CD4-positive, alpha-beta T cell treated with Interferon alpha-2 for 1 hour (primary cell): ENCODE measurements around the gene NEMP1.
"Not testable (repeated sequence)": the region's sequence is repeated elsewhere in the genome, so short reads cannot be mapped to it uniquely, and the experiment has no call there.

Source experiments
- DNase-seq, 2 donors: peaks; one replicate each; pipeline ENCODE4 v3.0.0-alpha.2; 2020 to 2022

The NEMP1 gene

GRCh38 chr12:57022324-57022723 lies 56.3 kb downstream of the NEMP1 start:
- DNase-seq: not testable (repeated sequence)

GRCh38 chr12:57019983-57020719 lies 58.4 kb downstream of the NEMP1 start:
- DNase-seq: no peak

- DNase-seq: no peak
Observed at GRCh38 chr12:57018906-57019305, 59.7 kb downstream of the NEMP1 start.

- not testable (repeated sequence) for DNase-seq
Observed at GRCh38 chr12:57018353-57018752, 60.2 kb downstream of the NEMP1 start.

- no peak for DNase-seq
Observed at GRCh38 chr12:57016348-57016747, 62.2 kb downstream of the NEMP1 start, which contains the start of gene TAC3. TAC3 (minus strand) TSS chr12:57016529; CDS start chr12:57015797, 732 bp downstream.

GRCh38 chr12:57012600-57013465 lies 65.8 kb downstream of the NEMP1 start:
- no peak for DNase-seq

- DNase-seq: peak in 1 of 2 donors; percentile 48
Observed at GRCh38 chr12:57011438-57012424, 66.9 kb downstream of the NEMP1 start.

- DNase-seq: no peak
Observed at GRCh38 chr12:57010627-57011247, 67.9 kb downstream of the NEMP1 start.

GRCh38 chr12:57009949-57010626 lies 68.5 kb downstream of the NEMP1 start:
- DNase-seq: no peak

GRCh38 chr12:57008178-57008577 lies 70.4 kb downstream of the NEMP1 start:
- peak in 1 of 2 donors; percentile 76 for DNase-seq

- DNase-seq: no peak
Observed at GRCh38 chr12:57006809-57007475, 71.6 kb downstream of the NEMP1 start.

GRCh38 chr12:57005980-57006808 lies 72.4 kb downstream of the NEMP1 start, which contains the start of gene ZBTB39:
ZBTB39 (minus strand) TSS chr12:57006546; CDS start chr12:57004917, 1,629 bp downstream.
- peak; percentile 61 to 79 for DNase-seq
